NK-92 treated with Interleukin-12 subunit alpha and Interleukin-12 subunit beta, amount 100 ng/mL, for 24 hours (cell line): Measurements from ENCODE around the gene DOCK9.
"Not testable (repeated sequence)": the region's sequence is repeated elsewhere in the genome, so short reads cannot be mapped to it uniquely, and the experiment has no call there.

ENCODE experiments used
- DNase-seq: peaks from one replicate; lab custom pipeline; 2025; lab: John Stamatoyannopoulos, UW

Gene DOCK9

DNA sequence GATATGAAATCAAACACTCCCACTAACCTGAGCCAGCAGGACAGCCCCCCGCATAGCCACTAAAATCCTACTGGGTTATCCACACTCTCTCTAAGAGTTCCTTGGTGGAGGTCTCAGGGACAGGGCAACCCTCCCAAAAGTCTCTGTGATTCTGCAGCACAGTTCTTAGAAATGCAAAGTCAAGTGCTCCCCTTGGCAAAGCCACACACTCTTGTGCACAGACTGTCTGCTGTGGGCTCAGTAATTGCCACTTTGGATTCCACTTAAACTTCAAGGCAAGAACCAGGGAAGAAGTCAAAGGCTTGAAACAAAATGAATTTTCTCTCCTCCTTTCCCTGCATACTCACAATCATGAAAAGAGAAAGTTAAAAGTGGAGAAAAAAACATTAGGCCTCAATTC, 61.5 kb downstream of the DOCK9 start:
- no peak for DNase-seq

GRCh38 chr13:98915981-98916380, 61.9 kb downstream of the DOCK9 start:
- DNase-seq = no peak

DNA sequence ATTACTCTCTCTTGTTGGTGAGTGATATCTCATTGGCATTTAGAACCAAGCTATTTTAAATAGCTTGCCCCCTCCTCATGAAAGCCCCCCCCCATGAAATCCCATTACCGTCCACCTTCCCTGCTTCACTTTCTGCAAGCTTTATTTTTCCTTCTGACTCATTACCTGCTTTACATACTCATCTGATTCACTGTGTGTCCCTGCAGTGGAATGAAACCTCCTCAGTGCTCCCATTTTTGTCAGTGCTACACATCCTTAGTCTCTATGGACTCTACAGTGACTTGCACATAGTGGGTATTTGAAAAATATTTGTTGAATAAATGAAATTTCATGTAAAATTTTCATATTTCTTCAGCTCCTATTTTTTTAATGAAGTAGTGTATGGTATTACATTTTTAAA, 62.3 kb downstream of the DOCK9 start:
- DNase-seq = no peak

DNA sequence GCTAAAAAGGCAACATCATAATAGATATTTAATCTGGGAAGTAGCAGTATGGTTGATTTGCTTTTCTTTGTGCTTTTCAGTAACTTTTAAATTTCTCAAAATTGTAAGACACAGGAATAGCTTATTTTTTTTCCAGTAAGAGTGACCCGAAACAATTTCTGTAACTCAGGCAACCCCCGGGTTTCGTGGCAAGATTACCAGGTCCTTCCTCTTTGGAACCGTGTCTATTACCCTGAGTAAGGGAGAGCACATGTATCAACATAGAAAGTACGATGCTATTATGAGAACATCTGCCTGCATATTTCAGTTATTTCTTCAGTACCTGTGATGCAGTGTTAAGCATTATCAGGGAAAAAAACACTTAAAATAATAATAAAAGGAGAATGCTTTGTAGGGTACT, 64.1 kb downstream of the DOCK9 start:
- DNase-seq = no peak

DNA sequence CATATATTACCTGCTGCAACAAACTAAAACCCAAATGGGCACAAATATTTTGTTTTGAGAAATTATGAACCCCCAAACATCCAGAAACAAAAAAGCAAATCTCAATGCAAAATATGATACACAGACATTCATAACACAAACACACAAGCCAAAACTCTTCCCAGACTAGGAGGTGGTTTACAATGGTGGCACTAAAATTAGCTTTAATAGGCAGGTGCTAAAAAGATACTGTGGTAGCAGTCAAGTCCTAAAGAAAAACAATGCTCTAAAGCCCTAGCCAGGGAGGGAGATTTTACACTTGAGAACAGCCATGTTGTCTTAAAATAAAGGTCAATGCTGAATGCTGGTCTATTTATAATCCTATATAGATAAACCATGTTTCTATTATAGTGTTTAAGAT, 65.0 kb downstream of the DOCK9 start:
- no peak for DNase-seq

- no peak for DNase-seq
These were observed 67.3 kb downstream of the DOCK9 start for GRCh38 chr13:98910501-98910951.

GRCh38 chr13:98909016-98909415, 68.8 kb downstream of the DOCK9 start:
- DNase-seq = no peak

DNA sequence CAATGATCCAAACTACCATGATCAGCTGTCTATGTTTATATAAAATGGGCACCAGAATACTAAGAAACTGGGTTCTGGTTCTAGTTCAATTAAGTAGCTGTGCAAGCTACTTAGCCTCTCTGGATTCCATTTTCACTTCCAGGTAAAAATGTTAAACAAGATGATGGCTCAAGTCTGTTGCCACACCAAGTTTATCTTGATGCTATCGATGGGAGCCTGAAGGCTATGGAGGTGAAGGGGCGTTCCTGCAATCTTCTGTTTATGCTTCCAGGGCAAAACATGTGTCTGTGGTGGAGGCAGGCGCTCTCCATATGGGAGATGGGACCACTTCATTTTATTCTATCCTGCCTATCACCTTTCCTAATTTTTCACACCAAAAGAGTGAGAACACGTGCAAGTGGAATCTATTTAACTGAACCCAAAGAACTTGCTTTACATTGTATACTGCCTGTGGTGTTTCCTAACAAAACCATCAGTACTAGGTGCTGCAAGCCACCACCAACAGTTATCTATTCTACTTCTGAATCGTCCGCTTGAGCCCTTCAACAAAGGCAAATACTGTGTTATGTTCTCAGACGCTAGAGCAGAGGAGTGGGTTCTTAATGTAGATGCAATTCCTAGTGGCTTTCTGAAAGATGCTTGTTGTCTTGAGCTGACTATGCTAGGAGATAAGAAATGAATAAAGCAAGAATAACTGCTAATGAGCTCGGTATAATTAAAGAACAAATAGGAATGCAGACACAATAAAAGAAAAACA, 70.9 kb downstream of the DOCK9 start:
- DNase-seq = no peak

GRCh38 chr13:98905199-98905598, 72.7 kb downstream of the DOCK9 start:
- DNase-seq = no peak

- no peak for DNase-seq
These were observed 77.4 kb downstream of the DOCK9 start for GRCh38 chr13:98900442-98900841.

- DNase-seq = no peak
These were observed 80.2 kb downstream of the DOCK9 start for GRCh38 chr13:98897706-98898105.

GRCh38 chr13:98896868-98897144, 81.1 kb downstream of the DOCK9 start:
- no peak for DNase-seq

GRCh38 chr13:98896083-98896867, 81.6 kb downstream of the DOCK9 start:
- DNase-seq = no peak

DNA sequence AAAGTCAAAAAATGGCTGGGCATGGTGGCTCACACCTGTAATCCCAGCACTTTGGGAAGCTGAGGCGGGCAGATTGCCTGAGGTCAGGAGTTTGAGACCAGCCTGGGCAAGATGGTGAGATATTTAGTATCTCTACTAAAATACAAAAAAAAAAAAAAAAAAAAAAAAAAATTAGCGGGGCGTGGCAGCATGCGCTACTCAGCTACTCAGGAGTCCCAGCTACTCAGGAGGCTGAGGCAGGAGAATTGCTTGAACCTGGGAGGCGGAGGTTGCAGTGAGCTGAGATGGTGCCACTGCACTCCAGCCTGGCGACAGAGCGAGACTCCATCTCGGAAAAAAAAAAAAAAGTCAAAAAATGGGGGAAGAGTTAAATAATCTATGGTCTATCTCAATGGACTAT, 83.0 kb downstream of the DOCK9 start:
- not testable (repeated sequence) for DNase-seq

- DNase-seq = no peak
These were observed 84.5 kb downstream of the DOCK9 start for GRCh38 chr13:98893371-98893770.

DNA sequence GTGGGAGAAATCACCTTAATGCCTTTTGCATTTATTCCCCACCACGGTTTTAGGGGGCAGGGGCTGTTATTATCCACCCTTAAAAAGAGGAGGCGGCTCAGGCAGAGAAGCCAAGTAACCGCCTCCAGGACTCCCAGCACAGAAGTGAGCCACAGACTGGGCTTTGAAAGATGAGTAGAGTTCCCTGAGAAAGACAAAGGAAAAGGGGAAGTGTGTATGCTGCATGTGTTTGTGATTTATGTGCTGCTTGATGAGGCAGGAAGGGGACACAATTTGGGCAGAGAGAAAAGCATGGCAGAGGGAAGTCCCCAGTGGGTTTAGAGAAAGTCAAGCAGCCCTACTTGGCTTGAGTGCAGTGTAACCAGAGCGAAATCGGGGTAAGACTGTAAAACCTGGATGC, 85.0 kb downstream of the DOCK9 start:
- DNase-seq = no peak

DNA sequence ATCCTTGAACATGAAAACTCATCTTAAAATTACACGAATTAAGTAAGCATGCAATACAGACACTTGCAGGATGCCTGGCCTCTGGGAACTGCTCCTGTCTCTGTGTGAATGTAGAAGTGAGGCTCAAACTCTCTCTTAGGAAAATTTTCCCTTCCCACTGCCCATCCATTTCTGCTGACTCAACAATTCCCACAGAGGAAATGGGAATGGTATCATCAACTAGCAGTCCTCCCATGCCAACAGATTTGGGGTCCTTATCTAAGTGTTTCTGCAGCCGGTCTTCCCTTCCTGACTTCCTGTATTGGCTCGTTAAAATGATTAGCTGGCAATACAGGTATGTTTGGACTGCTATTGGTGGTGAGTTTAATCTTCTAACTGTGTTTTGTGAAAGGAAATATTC, 85.8 kb downstream of the DOCK9 start:
- DNase-seq = no peak

- no peak for DNase-seq
These were observed 86.9 kb downstream of the DOCK9 start for GRCh38 chr13:98890925-98891324.

- DNase-seq = peak; percentile 17
These were observed 87.7 kb downstream of the DOCK9 start for GRCh38 chr13:98890186-98890585.

- DNase-seq = no peak
These were observed 88.3 kb downstream of the DOCK9 start for GRCh38 chr13:98889419-98890085.

DNA sequence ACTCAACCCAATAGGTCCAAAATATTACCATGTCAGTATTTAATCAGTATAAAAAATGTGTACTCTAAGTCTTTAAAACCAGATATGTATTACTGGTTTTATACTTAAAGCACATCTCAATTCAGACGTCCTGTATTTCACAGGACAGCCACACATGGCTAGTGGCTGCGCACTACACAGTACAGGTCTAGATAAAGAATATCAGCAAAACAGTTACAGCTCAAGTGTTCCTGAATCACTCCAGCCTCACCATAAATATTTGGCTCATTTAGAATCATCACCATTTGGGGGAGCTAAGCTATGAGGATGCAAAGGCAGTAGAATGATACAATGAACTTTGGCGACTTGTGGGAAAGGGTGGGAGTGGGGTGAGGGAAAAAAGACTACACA, 89.0 kb downstream of the DOCK9 start:
- no peak for DNase-seq

DNA sequence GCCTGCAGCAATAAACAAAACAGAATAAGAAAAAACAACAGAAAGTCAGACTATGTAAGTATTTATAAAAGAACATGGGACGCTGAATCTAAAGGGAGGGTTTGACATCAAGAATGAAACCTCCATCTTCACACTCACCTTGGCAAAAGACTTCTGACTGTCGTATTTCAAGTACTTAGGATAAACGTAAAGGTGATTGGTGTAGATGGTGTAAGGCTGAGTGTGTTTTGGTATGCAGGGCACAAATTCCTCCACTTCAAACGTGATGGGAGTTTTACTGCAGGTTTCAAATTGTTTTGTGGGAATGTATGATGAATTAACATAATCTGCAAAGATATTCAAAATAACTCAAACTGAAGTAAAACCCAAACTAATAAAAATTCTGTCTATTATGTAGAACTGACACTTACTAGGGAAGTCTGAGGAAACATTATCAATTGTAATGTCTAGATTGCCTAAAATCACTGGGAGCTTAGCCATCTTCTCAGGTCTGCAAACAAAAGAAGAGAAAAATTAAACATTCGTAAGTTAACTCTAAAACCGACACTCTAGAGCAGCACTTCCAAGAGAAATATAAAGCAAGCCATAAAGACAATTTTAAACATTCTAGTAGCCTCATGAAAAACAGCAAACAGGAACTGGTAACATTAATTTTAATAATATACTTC, 89.5 kb downstream of the DOCK9 start:
- no peak for DNase-seq
